ENCODE results near the gene TXNDC5.

The TXNDC5 gene

DNA sequence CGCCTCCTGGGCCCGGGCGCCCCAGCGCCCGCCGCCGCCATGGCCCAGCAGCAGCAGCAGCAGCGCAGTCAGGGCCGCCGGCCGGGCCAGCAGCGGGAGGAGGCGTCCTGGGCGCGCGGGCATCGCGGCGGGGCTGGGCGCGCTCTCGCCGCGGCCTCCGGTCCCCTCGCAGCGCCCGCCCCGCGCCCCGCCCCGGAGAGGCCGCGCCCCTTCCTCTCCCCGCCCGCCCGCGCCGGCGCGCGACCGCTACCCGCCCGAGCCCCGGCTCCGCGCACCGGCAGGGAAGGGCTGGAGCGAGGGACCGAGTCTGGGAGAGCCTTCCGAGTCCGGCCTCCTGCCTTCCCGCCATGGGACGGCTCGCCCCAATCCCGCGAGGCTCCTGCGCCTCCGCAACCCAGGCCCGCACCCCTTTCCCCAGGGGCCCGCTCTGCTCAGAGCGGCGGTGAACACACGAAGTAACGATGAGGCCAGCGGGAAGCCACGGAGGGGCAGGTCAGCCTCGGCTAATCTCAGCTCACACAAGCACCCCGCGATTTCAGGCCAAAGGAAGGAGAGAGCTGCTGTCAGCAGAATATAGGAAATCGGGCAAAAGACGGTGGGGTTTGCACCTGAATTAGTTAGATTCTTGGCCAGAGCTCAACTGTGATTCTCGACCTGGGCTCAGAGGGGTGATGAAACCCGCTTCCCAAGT, at the start of gene TXNDC5:
Gene TXNDC5, minus strand, starts transcription at position 135 of the 691 bp plus-strand sequence. Its CDS starts 12 bp downstream, at position 123.
- no peak for TF ChIP-seq JUND (IDR thresholded peaks at IDR 0.05; ENCODE audit: low read depth)
- in situ Hi-C loops (cut with HindIII; ENCODE audit: low pct_unique_long_range_greater_than_20kb, low sequenced_read_pairs): no loop called here
- DNase-seq (ENCODE audit: low read depth in 1 of 2, low spot score in 1 of 2): peak; percentile 82 to 90

DNA sequence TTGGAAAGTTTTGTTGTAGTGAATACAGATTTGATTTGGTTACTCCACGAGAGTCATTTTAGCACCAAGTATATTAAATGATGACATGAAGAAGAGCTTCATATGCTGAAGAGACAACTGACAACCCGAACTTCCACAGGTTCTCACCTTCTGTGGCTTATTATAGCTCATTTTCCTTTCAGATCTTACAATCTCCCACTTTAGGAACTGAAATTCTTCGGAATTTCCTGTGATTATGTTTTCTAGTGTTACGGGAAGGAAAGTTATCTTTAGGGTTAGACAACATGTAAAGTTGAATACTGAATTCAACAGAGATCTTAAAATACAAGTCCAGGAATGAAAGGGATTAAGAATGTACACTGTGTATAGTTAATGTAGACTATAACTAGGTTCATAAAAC, 49.6 kb upstream of the TXNDC5 start:
- TF ChIP-seq JUND (IDR thresholded peaks at IDR 0.05; ENCODE audit: low read depth): no peak
- in situ Hi-C loops (cut with HindIII; ENCODE audit: low pct_unique_long_range_greater_than_20kb, low sequenced_read_pairs): no loop called here

DNA sequence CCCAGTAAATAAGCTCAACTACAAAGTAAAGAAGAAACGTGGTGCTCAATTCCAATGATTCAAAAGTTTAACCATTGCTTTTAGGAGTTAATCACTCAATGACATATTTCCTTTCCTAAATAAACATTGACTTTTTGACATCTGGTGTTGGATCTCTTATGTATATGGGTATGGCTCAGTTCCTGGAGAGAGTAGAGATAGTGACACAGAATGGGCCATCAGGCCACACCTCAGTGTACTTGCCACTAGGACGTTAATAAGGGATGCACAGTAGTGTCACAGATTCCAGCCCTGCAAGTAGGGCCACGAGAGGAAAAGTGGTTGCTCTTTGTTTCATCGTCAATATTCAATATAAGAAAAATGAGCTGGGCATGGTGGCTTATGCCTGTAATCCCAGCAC, 48.9 kb upstream of the TXNDC5 start:
- DNase-seq (ENCODE audit: low read depth in 1 of 2, low spot score in 1 of 2): no peak
- no peak for TF ChIP-seq JUND (IDR thresholded peaks at IDR 0.05; ENCODE audit: low read depth)
- in situ Hi-C loops (cut with HindIII; ENCODE audit: low pct_unique_long_range_greater_than_20kb, low sequenced_read_pairs): no loop called here

More for the DNA sequence above, 49.6 kb upstream of the TXNDC5 start:
- DNase-seq (ENCODE audit: low read depth in 1 of 2, low spot score in 1 of 2): no peak

DNA sequence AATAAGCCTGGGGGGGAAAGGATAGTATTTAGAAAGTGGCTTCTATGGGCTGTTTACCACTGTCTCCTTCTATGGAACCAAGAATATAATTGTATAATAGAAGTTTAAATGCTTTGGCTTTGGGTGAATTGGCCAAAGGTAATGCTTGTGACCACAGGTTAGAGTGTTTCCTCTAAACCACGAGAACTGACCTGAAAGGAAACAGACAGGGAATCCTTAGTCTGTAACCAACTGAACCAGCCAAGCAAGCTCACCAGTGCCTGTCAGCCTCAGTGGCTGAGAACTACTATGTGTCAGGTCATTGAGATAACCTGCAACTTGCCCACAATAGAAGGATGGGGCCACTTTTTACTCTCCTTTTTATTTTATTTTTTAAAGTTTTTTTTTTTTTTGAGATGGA, 47.9 kb upstream of the TXNDC5 start:
- no peak for DNase-seq (ENCODE audit: low read depth in 1 of 2, low spot score in 1 of 2)
- in situ Hi-C loops (cut with HindIII; ENCODE audit: low pct_unique_long_range_greater_than_20kb, low sequenced_read_pairs): no loop called here
- TF ChIP-seq JUND (IDR thresholded peaks at IDR 0.05; ENCODE audit: low read depth): no peak

DNA sequence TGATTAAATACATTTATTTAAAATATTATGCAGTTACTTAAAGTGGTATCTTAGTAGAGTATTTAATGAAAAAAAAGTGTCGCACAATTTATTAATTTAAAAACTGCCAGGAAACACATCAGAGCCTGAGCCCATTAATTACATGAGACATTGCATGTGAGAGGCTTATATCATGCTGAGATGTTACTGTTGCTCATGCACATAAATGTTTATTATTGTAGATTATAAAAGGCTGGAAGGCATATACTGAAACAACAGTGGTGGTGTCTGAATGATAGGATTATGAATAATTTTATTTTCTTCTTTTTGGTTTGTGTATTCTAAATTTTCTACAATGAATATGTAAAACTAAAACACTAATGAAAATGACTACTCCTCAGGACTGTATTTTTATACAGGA, 45.7 kb upstream of the TXNDC5 start:
- in situ Hi-C loops (cut with HindIII; ENCODE audit: low pct_unique_long_range_greater_than_20kb, low sequenced_read_pairs): no loop called here
- TF ChIP-seq JUND (IDR thresholded peaks at IDR 0.05; ENCODE audit: low read depth): no peak

DNA sequence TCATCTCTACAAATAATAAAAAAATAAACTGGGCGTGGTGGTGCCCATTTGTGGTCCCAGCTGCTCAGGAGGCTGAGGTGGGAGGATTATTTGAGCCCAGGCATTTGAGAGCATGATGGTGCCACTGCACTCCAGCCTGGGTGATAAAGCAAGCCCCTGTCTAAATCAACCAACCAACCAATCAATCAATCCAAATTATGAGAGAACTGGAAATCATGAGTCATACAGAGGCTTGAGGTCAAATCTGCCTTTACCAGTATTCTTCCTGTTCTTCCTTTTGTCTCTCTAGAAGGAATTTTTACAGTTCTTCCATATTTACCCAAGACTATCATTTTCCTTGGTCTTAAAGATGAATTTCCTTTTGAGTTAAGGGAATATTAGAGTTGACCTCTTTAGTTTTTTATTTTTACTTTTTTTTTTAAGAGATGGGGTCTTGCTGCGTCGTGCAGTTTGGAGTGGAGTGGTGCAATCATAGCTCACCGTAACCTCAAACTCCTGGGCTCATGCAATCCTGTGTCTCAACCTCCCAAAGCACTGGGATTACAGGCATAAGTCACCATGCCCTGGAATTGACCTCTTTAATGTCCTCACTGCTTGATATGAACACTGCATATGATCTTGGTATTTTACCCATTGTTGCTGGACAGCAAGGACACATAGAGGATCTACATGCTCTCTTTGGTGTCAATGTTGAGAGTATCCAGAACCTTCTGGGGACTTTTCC, 44.1 kb upstream of the TXNDC5 start:
- no peak for TF ChIP-seq JUND (IDR thresholded peaks at IDR 0.05; ENCODE audit: low read depth)
- in situ Hi-C loops (cut with HindIII; ENCODE audit: low pct_unique_long_range_greater_than_20kb, low sequenced_read_pairs): no loop called here
- DNase-seq (ENCODE audit: low read depth in 1 of 2, low spot score in 1 of 2): no peak

More for the DNA sequence above, 45.7 kb upstream of the TXNDC5 start:
- no peak for DNase-seq (ENCODE audit: low read depth in 1 of 2, low spot score in 1 of 2)

DNA sequence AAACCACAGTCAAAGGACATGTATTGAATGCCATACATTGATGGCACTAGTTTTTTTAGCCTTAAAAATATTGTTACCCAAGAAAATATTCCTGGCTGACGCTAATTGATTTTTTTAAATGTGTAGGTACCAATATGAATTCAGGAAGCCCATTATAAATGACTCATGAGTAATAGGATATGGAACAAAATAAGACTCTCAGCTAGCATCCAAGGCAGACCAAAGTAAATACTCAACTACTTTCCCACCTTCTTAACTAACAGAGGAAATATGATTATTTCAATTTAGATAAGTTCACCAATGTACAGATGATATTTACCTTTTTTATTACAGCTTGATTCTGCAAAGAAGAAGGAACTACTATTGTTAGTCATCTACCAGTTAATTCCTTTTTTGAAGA, 43.2 kb upstream of the TXNDC5 start:
- no peak for TF ChIP-seq JUND (IDR thresholded peaks at IDR 0.05; ENCODE audit: low read depth)
- DNase-seq (ENCODE audit: low read depth in 1 of 2, low spot score in 1 of 2): no peak
- in situ Hi-C loops (cut with HindIII; ENCODE audit: low pct_unique_long_range_greater_than_20kb, low sequenced_read_pairs): no loop called here

DNA sequence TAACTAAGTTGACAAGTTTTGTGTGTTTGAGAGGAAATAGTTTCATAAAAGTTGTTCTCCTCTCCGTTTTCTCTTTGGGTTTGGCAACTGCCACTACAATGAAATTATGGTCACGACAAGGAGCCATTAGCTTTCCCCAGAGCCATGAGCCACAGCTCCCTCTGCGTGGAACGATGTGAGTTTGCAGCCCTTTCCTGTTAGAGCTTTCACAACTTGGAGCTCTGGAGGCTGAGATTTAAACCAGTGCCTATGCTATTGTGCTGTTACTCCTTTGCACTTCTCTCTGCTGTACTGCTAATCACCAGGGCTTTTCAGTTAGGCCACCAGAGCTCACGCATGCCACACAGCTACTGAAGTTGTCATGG, 29.3 kb upstream of the TXNDC5 start:
- in situ Hi-C loops (cut with HindIII; ENCODE audit: low pct_unique_long_range_greater_than_20kb, low sequenced_read_pairs): no loop called here
- TF ChIP-seq JUND (IDR thresholded peaks at IDR 0.05; ENCODE audit: low read depth): no peak
- no peak for DNase-seq (ENCODE audit: low read depth in 1 of 2, low spot score in 1 of 2)

DNA sequence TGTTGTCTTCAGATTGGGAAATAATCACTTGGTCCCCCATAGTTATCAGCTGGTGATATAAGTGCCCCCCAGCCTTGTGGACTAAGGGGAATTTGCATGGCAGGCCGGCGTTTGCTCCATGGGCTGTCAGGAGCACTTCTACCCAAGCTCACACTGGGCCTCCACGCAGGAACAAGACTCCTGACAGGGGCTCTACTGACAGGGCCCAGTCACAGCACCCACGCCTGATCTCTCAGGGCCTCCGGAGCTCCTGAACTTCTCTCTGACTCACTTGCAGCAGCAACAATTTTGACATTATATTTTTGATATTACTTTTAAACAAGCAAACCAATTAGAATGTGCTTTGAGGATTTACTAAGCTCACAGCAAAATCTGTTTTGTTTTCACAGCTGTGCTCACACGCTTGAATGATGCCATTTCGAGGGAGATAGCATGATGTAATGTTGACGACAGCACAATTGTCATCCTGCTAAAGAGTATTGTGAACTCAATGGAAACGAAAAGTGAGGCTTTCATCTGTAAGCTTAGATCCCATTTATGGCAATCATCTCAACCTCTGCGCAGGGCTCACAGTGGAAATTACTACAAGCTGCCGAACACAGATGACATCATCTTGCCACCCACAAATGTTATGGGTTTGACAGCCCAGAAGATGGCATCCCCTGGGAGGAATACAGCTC, 28.7 kb upstream of the TXNDC5 start:
- no peak for TF ChIP-seq JUND (IDR thresholded peaks at IDR 0.05; ENCODE audit: low read depth)
- in situ Hi-C loops (cut with HindIII; ENCODE audit: low pct_unique_long_range_greater_than_20kb, low sequenced_read_pairs): no loop called here
- no peak for DNase-seq (ENCODE audit: low read depth in 1 of 2, low spot score in 1 of 2)

DNA sequence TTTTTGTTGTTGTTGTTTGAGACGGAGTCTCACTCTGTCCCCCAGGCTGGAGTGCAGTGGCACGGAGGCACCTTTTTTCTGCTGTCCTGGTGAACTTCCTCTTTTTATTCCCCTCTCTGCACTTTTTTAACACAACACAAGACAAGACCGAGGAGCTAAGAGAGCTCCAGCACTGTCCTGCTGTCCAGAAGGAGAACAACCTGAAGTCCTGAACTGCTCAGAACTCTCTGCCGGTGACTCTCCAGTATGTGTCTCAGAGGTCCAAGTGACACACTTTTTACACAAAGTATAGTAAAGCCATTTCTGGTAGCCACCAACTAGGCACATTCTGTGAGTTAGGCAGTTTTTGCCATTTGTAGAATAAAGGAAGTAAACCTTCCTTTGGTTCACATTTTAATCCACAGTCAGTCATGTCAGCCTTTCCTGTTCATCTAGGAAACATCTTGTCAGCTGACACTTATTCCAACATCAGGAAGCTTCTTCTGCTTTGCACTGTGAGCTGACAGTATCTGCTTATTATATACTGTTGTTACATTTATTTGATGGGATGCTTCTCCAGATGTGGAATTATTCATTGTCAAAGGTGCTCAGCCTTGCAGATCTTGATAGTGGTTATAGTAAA, 28.1 kb upstream of the TXNDC5 start:
- no peak for TF ChIP-seq JUND (IDR thresholded peaks at IDR 0.05; ENCODE audit: low read depth)
- in situ Hi-C loops (cut with HindIII; ENCODE audit: low pct_unique_long_range_greater_than_20kb, low sequenced_read_pairs): no loop called here
- no peak for DNase-seq (ENCODE audit: low read depth in 1 of 2, low spot score in 1 of 2)

DNA sequence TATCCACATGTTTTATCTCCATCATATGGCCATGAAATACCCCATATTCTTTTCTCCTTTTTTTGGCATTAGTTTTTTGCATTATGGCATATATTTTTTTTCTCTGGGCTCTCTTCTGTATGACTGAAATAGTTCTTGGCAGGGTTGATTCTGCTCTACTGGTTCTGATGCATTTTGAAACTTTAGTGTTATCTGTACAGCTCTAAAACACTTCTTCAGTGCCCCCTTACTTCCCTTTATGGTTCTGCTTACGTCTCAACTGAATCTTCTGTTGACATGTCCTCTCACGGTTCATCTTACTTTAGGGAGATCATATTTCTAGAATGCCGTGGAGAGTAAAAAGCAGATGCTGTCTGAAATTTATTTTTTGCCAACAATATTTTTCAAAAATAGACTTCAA, 23.2 kb upstream of the TXNDC5 start:
- in situ Hi-C loops (cut with HindIII; ENCODE audit: low pct_unique_long_range_greater_than_20kb, low sequenced_read_pairs): no loop called here

DNA sequence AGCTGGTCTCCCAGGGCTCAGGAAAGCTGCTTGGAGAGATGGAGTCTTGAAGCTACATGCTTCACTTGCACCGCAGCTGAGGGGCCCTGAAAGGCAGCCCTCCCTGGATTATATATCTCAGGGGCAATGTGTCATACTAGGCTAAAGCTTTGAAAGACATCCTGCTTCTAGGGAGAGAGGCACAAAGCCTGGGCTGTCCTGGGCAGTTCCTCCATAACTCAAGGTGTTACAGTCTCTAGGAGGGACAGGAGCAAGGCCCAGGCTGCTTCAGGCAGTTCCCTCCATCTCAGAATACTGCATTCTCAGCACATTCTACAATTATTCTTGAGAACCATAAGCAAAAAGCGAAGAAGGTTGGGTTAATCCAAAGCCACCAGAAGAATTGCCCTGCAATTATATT, 22.0 kb upstream of the TXNDC5 start:
- in situ Hi-C loops (cut with HindIII; ENCODE audit: low pct_unique_long_range_greater_than_20kb, low sequenced_read_pairs): no loop called here
- no peak for TF ChIP-seq JUND (IDR thresholded peaks at IDR 0.05; ENCODE audit: low read depth)

More for the DNA sequence above, 23.2 kb upstream of the TXNDC5 start:
- no peak for TF ChIP-seq JUND (IDR thresholded peaks at IDR 0.05; ENCODE audit: low read depth)
- DNase-seq (ENCODE audit: low read depth in 1 of 2, low spot score in 1 of 2): no peak

DNA sequence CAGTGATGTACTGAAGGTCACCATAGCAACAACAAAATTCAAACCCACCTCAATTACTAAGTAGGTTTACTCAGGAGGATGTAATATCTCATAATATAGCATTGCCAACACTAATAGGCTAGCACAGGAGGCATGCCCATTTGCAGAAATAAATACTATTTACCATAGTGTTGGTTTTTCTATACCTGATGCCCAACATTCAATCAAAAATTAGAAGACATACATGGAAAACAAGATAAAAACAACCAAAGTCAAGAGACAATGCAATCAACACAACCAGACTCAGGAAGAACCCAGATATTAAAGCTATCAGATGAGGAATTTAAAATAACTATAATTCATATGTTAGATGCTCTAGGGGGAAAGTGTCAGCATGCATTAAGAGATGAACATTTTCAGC, 14.3 kb upstream of the TXNDC5 start:
- DNase-seq (ENCODE audit: low read depth in 1 of 2, low spot score in 1 of 2): no peak
- TF ChIP-seq JUND (IDR thresholded peaks at IDR 0.05; ENCODE audit: low read depth): no peak
- in situ Hi-C loops (cut with HindIII; ENCODE audit: low pct_unique_long_range_greater_than_20kb, low sequenced_read_pairs): no loop called here

More for the DNA sequence above, 22.0 kb upstream of the TXNDC5 start:
- DNase-seq (ENCODE audit: low read depth in 1 of 2, low spot score in 1 of 2): no peak

Measured in T47D (cell line).